Measurements from ENCODE around the gene FOXO3.
"Not testable (repeated sequence)": the region's sequence is repeated elsewhere in the genome, so short reads cannot be mapped to it uniquely, and the experiment has no call there.

Gene FOXO3

DNA sequence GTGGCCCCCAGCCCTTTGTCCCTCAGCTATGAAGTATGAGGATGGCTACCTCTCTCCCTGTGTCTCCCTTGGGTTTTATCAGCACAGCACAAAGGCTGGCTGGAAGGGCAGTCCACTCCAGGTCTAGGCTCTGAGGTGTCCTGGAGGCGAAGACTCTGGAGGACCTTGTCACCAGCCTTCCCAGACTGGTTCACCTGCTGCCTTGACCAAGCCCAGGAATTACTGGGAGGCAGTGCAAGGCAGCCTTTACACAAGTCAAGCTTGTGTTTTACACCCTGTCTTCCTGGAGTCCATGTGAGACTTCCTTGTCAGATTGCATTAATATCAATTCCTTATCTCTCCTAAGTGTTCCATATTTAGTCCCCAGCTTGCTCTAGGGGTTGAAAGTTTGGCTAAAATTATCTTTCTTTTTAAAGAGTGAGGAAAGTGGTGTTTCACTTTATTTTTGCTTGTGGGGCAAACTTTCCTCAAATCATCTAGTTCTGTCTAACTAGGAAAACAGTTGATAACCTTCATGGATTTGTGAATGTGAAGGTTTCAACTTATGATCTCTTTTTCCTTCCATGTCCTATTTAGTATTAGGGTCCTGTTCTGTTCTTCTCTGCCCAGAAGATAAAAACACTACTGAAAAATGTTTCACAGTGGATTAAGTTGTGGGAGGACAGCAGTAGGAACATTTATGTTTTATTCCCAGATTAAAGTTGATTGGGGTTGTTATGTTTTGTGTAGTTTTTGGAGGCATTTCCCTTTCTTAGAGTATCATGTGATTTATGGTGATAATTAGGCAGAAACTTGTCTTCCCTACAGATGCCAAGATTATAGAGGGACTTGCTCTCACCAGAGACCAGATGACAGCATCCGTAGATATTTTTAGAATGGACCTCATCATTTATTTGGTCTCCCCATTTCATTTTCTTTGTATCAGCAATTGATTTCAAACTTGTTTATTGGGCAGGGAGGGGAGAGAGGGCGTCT lies 114.8 kb downstream of the FOXO3 start:
- Histone ChIP-seq H3K36me3 (ENCODE audit: control insufficient read depth, insufficient read depth, low read length) (peaks cover 2% of the 10 kb centered on the region; the same call in 1 of the 2 replicates), H3K27me3 (replicated peaks; ENCODE audit: control insufficient read depth, insufficient read depth, low read length) (no peaks in the 10 kb centered on the region)

DNA sequence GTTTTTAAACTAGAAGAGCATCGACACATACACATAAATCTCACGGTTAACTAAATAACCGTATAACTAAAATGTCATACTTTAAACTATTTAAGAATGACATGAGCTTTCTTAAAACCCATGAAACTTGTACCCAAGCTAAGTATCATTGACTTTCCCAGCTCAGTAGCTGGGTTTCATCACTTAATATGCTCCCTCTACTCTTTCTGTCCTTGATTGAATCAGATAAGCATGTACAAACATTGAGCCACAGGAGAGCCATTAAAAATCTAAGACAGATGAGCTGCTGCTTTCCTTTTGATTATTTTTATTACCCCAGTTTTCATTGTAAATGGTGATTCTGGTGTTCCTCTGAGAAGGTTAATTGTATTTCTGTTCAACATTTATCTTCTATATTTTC lies 115.8 kb downstream of the FOXO3 start:
- H3K4me3 ChIP-seq (replicated peaks; ENCODE audit: low read depth, low read length), result no peak overlapping the region
- H3K36me3 ChIP-seq (ENCODE audit: control insufficient read depth, insufficient read depth, low read length), result peaks cover 2% of the 10 kb centered on the region; the same call in 1 of the 2 replicates
- TF ChIP-seq, protein P1, sequence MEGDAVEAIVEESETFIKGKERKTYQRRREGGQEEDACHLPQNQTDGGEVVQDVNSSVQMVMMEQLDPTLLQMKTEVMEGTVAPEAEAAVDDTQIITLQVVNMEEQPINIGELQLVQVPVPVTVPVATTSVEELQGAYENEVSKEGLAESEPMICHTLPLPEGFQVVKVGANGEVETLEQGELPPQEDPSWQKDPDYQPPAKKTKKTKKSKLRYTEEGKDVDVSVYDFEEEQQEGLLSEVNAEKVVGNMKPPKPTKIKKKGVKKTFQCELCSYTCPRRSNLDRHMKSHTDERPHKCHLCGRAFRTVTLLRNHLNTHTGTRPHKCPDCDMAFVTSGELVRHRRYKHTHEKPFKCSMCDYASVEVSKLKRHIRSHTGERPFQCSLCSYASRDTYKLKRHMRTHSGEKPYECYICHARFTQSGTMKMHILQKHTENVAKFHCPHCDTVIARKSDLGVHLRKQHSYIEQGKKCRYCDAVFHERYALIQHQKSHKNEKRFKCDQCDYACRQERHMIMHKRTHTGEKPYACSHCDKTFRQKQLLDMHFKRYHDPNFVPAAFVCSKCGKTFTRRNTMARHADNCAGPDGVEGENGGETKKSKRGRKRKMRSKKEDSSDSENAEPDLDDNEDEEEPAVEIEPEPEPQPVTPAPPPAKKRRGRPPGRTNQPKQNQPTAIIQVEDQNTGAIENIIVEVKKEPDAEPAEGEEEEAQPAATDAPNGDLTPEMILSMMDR (IDR thresholded peaks at IDR 0.05; ENCODE audit: insufficient read depth, low read length, poor library complexity, severe bottlenecking), result no peak
- DNase-seq (ENCODE audit: extremely low read depth, insufficient read length), result no peak
- H3K27me3 ChIP-seq (replicated peaks; ENCODE audit: control insufficient read depth, insufficient read depth, low read length), result no peaks in the 10 kb centered on the region

More for the DNA sequence above, 114.8 kb downstream of the FOXO3 start:
- DNase-seq (ENCODE audit: extremely low read depth, insufficient read length), result no peak
- H3K4me3 ChIP-seq (replicated peaks; ENCODE audit: low read depth, low read length), result no peak overlapping the region
- TF ChIP-seq, protein P1 (IDR thresholded peaks at IDR 0.05; ENCODE audit: insufficient read depth, low read length, poor library complexity, severe bottlenecking), result no peak

DNA sequence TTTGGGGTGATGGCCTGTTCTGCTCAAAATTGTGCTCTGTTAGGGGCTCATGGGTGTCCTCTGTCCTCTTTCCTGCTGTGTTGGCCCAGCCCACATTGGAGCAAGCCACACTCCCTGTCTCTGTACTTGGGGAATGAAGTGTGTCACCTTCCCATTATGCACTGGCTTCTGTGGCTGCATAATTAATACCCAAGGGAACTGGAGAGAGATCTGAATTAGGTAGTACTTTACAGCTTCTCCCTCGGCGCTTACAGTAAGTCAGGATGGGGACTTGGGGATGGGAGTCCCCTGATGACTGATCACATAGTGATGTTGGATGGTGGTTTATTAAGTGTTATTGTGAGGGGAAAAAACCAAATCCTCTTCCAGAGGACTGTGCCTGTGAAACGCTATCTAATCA lies 116.6 kb downstream of the FOXO3 start:
- DNase-seq (ENCODE audit: extremely low read depth, insufficient read length), result no peak
- H3K4me3 ChIP-seq (replicated peaks; ENCODE audit: low read depth, low read length), result no peak overlapping the region

DNA sequence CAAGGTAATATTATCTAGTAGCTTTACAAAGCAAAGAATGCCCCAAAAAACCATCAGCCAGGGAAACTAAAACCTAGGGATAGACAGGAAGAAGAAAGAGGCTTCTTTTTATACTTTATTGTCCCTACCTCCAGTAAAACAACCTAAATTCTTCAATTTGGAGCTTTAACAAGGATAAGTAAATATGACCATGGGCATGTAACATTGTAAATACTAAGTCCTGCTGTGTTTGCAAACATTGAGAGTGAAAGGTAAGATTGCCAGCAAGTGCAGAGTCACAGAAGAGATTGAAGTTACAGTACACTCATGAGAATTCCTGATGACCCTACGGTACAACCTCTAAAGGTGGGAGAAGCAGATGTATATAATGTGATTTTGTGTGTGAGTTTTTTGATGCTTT lies 117.2 kb downstream of the FOXO3 start:
- Histone ChIP-seq H3K36me3 (ENCODE audit: control insufficient read depth, insufficient read depth, low read length) (peaks cover 2% of the 10 kb centered on the region; the same call in 1 of the 2 replicates), H3K4me3 (replicated peaks; ENCODE audit: low read depth, low read length) (no peak overlapping the region), H3K27me3 (replicated peaks; ENCODE audit: control insufficient read depth, insufficient read depth, low read length) (no peaks in the 10 kb centered on the region)
- DNase-seq (ENCODE audit: extremely low read depth, insufficient read length), result no peak
- TF ChIP-seq, protein P1 (IDR thresholded peaks at IDR 0.05; ENCODE audit: insufficient read depth, low read length, poor library complexity, severe bottlenecking), result no peak

More for the DNA sequence above, 116.6 kb downstream of the FOXO3 start:
- Histone ChIP-seq H3K27me3 (replicated peaks; ENCODE audit: control insufficient read depth, insufficient read depth, low read length) (no peaks in the 10 kb centered on the region), H3K36me3 (ENCODE audit: control insufficient read depth, insufficient read depth, low read length) (peaks cover 2% of the 10 kb centered on the region; the same call in 1 of the 2 replicates)
- TF ChIP-seq, protein P1 (IDR thresholded peaks at IDR 0.05; ENCODE audit: insufficient read depth, low read length, poor library complexity, severe bottlenecking), result no peak

DNA sequence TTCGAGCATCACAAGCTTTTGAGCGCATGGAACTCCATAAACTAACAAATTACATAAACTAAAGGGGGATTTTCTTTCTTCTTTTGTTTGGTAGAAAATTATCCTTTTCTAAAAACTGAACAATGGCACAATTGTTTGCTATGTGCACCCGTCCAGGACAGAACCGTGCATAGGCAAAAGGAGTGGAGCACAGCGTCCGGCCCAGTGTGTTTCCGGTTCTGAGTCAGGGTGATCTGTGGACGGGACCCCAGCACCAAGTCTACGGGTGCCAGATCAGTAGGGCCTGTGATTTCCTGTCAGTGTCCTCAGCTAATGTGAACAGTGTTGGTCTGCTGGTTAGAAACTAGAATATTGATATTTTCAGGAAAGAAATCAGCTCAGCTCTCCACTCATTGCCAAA lies 119.6 kb downstream of the FOXO3 start:
- not testable (repeated sequence) for DNase-seq (ENCODE audit: extremely low read depth, insufficient read length); H3K27me3 ChIP-seq (replicated peaks; ENCODE audit: control insufficient read depth, insufficient read depth, low read length); H3K36me3 ChIP-seq (ENCODE audit: control insufficient read depth, insufficient read depth, low read length); H3K4me3 ChIP-seq (replicated peaks; ENCODE audit: low read depth, low read length)

DNA sequence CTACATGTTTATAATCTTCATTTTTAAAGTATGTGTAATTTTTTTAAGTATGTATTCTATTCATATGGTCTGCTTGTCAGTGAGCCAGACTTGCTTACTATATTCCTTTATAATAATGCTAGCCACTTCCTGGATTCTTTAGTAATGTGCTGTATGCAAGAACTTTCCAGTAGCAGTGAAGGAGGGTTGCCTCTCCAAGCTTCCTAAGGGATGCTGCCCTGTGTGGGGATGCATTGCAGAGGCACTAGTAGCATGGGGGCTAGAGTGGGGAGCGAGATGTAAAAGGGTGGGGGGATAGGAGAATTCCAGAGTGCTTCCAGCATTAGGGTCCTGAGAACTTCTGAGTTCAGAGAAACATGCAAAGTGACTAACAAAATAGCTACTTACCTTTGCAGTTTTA lies 121.0 kb downstream of the FOXO3 start:
- DNase-seq (ENCODE audit: extremely low read depth, insufficient read length); H3K36me3 ChIP-seq (ENCODE audit: control insufficient read depth, insufficient read depth, low read length); H3K4me3 ChIP-seq (replicated peaks; ENCODE audit: low read depth, low read length); H3K27me3 ChIP-seq (replicated peaks; ENCODE audit: control insufficient read depth, insufficient read depth, low read length): not testable (repeated sequence)

DNA sequence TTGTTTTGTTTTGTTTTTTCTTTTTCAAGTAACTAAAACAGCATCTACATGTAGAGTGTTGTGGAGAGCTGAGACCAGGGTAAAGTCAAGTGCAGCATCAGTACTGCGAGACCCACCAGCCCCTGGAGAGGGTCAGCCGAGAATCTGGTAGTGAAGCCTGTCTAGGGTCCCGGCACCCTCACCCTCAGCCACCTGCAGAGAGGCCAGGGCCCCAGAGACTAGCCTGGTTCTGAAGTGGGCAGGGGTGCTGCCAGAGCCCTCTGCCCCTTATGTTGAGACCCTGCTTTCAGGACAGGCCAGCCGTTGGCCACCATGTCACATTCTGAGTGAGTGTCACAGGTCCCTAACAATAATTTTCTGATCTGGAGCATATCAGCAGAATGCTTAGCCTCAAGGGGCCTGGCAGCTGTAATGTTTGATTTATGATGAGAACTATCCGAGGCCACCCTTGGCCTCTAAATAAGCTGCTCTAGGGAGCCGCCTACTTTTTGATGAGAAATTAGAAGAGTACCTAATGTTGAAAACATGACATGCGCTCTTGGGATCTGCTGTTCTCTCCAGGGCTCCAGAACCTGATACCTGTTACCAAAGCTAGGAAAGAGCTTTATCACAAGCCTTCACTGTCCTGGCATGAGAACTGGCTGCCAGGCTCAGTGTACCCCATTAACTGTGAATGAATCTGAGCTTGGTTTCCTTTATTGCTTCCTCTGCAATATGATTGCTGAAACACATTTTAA lies 121.8 kb downstream of the FOXO3 start:
- H3K36me3 ChIP-seq (ENCODE audit: control insufficient read depth, insufficient read depth, low read length); H3K4me3 ChIP-seq (replicated peaks; ENCODE audit: low read depth, low read length); DNase-seq (ENCODE audit: extremely low read depth, insufficient read length); H3K27me3 ChIP-seq (replicated peaks; ENCODE audit: control insufficient read depth, insufficient read depth, low read length): not testable (repeated sequence)

DNA sequence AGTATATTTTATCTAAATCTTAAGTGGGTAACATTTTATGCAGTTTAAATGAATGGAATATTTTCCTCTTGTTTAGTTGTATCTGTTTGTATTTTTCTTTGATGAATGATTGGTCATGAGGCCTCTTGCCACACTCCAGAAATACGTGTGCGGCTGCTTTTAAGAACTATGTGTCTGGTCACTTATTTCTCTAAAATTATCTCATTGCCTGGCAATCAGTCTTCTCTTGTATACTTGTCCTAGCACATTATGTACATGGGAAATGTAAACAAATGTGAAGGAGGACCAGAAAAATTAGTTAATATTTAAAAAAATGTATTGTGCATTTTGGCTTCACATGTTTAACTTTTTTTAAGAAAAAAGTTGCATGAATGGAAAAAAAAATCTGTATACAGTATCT lies 123.3 kb downstream of the FOXO3 start:
- DNase-seq (ENCODE audit: extremely low read depth, insufficient read length); H3K36me3 ChIP-seq (ENCODE audit: control insufficient read depth, insufficient read depth, low read length); H3K4me3 ChIP-seq (replicated peaks; ENCODE audit: low read depth, low read length); H3K27me3 ChIP-seq (replicated peaks; ENCODE audit: control insufficient read depth, insufficient read depth, low read length): not testable (repeated sequence)
